ENCODE data around the gene KRT81. TPM values are rescaled to one million over a fixed set of nuclear protein-coding genes. Genes with fewer than 3 reads are reported as not detected.
"Not testable (repeated sequence)": the region's sequence is repeated elsewhere in the genome, so short reads cannot be mapped to it uniquely, and the experiment has no call there.

The KRT81 gene
- total and polyA plus RNA-seq, 2 donors (not counting 1 experiment from before 2014, with no cell fraction given), result not detected

GRCh38 chr12:52259657-52260243, 31.6 kb downstream of the KRT81 start:
- POLR2A ChIA-PET, result no interaction called here
- ATAC-seq (ENCODE audit: low read depth) (no peak), DNase-seq (no peak)
- Histone ChIP-seq H3K27me3 (replicated peaks in 1 of 4; ENCODE audit: control extremely low read depth in 1 of 4, control insufficient read depth in 3 of 4, insufficient read depth in 4 of 4, low read length in 3 of 4) (peaks cover 0 to 52% (median 7%) of the 10 kb centered on the region in 4 experiments), H3K27ac (ENCODE audit: low read length in 2 of 2) (no peak overlapping the region), H3K4me1 (ENCODE audit: control insufficient read depth in 2 of 2, insufficient read depth in 2 of 2, low read length in 2 of 2) (no peaks in the 10 kb centered on the region), H2AFZ (ENCODE audit: insufficient read depth, low read depth, low read length, poor library complexity, severe bottlenecking) (no peak overlapping the region), H3K4me2 (replicated peaks; ENCODE audit: low read depth, low read length, poor library complexity, severe bottlenecking) (no peak overlapping the region), H4K20me1 (ENCODE audit: control insufficient read depth, insufficient read depth, low read length, poor library complexity, severe bottlenecking) (no peaks in the 10 kb centered on the region), H3K9me3 (ENCODE audit: control extremely low read depth in 1 of 3, control insufficient read depth in 2 of 3, insufficient read depth in 1 of 3, low read length in 2 of 3) (peaks cover 0 to 11% (median 0%) of the 10 kb centered on the region in 3 donors), H3K9ac (ENCODE audit: low read length) (no peak overlapping the region), H3K36me3 (replicated peaks in 1 of 2; ENCODE audit: control extremely low read depth in 1 of 2, control insufficient read depth in 1 of 2, extremely low read depth in 1 of 2, insufficient read depth in 2 of 2, low read length in 1 of 2) (no peaks in the 10 kb centered on the region), H3K79me2 (ENCODE audit: control insufficient read depth, insufficient read depth, low read length) (no peaks in the 10 kb centered on the region), H3K4me3 (ENCODE audit: control extremely low read depth in 1 of 5, extremely low read depth in 1 of 5, insufficient read depth in 1 of 5, low read depth in 2 of 5, low read length in 4 of 5) (no peak overlapping the region)
- CTCF ChIA-PET, result no interaction called here
- TF ChIP-seq CTCF (IDR thresholded peaks at IDR 0.05), result no peak
- TF ChIP-seq EZH2 (IDR thresholded peaks at IDR 0.05; ENCODE audit: borderline replicate concordance, insufficient read depth, low read depth, low read length, poor library complexity, severe bottlenecking), result no peak
- no peak overlapping the region for H3K27ac Mint-ChIP-seq
- H3K4me3 Mint-ChIP-seq, result no peak overlapping the region
- intact Hi-C loops (cut with micrococcal nuclease), result no loop called here
- WGBS (ENCODE audit: insufficient coverage), result 24% methylated on average over 4 of the region's 6 CpGs
- no peaks in the 10 kb centered on the region for H3K9me3 Mint-ChIP-seq (ENCODE audit: insufficient read depth)
- no peaks in the 10 kb centered on the region for H3K4me1 Mint-ChIP-seq
- peaks cover 63% of the 10 kb centered on the region for H3K27me3 Mint-ChIP-seq

- Histone ChIP-seq H3K9ac (ENCODE audit: low read length) (no peak overlapping the region), H3K36me3 (replicated peaks in 1 of 2; ENCODE audit: control extremely low read depth in 1 of 2, control insufficient read depth in 1 of 2, extremely low read depth in 1 of 2, insufficient read depth in 2 of 2, low read length in 1 of 2) (no peaks in the 10 kb centered on the region), H2AFZ (ENCODE audit: insufficient read depth, low read depth, low read length, poor library complexity, severe bottlenecking) (no peak overlapping the region), H3K27ac (ENCODE audit: low read length in 2 of 2) (no peak overlapping the region), H3K4me3 (ENCODE audit: control extremely low read depth in 1 of 5, extremely low read depth in 1 of 5, insufficient read depth in 1 of 5, low read depth in 2 of 5, low read length in 4 of 5) (no peak overlapping the region), H4K20me1 (ENCODE audit: control insufficient read depth, insufficient read depth, low read length, poor library complexity, severe bottlenecking) (no peaks in the 10 kb centered on the region), H3K79me2 (ENCODE audit: control insufficient read depth, insufficient read depth, low read length) (no peaks in the 10 kb centered on the region), H3K4me2 (replicated peaks; ENCODE audit: low read depth, low read length, poor library complexity, severe bottlenecking) (no peak overlapping the region), H3K27me3 (replicated peaks in 1 of 4; ENCODE audit: control extremely low read depth in 1 of 4, control insufficient read depth in 3 of 4, insufficient read depth in 4 of 4, low read length in 3 of 4) (peaks cover 0 to 50% (median 7%) of the 10 kb centered on the region in 4 experiments), H3K9me3 (ENCODE audit: control extremely low read depth in 1 of 3, control insufficient read depth in 2 of 3, insufficient read depth in 1 of 3, low read length in 2 of 3) (peaks cover 0 to 6% (median 0%) of the 10 kb centered on the region in 3 donors), H3K4me1 (ENCODE audit: control insufficient read depth in 2 of 2, insufficient read depth in 2 of 2, low read length in 2 of 2) (no peaks in the 10 kb centered on the region)
- no peaks in the 10 kb centered on the region for H3K4me1 Mint-ChIP-seq
- DNase-seq (no peak), ATAC-seq (ENCODE audit: low read depth) (no peak)
- no peak overlapping the region for H3K4me3 Mint-ChIP-seq
- H3K27ac Mint-ChIP-seq, result no peak overlapping the region
- intact Hi-C loops (cut with micrococcal nuclease), result no loop called here
- TF ChIP-seq CTCF (IDR thresholded peaks at IDR 0.05) (no peak), EZH2 (IDR thresholded peaks at IDR 0.05; ENCODE audit: borderline replicate concordance, insufficient read depth, low read depth, low read length, poor library complexity, severe bottlenecking) (no peak)
- ChIA-PET CTCF (no interaction called here), POLR2A (no interaction called here)
- no peaks in the 10 kb centered on the region for H3K9me3 Mint-ChIP-seq (ENCODE audit: insufficient read depth)
- WGBS (ENCODE audit: insufficient coverage), result 9% methylated on average over 72 of the region's 72 CpGs
- peaks cover 59% of the 10 kb centered on the region for H3K27me3 Mint-ChIP-seq
Observed at GRCh38 chr12:52258335-52258901, 32.9 kb downstream of the KRT81 start.

GRCh38 chr12:52257922-52258321, 33.4 kb downstream of the KRT81 start:
- H3K4me3 Mint-ChIP-seq; H3K9me3 Mint-ChIP-seq (ENCODE audit: insufficient read depth); H3K4me1 Mint-ChIP-seq; intact Hi-C loops (cut with micrococcal nuclease); H3K27ac Mint-ChIP-seq; H3K4me3 ChIP-seq (ENCODE audit: control extremely low read depth in 1 of 5, extremely low read depth in 1 of 5, insufficient read depth in 1 of 5, low read depth in 2 of 5, low read length in 4 of 5); H3K79me2 ChIP-seq (ENCODE audit: control insufficient read depth, insufficient read depth, low read length); H3K4me1 ChIP-seq (ENCODE audit: control insufficient read depth in 2 of 2, insufficient read depth in 2 of 2, low read length in 2 of 2); POLR2A ChIA-PET; H3K9me3 ChIP-seq (ENCODE audit: control extremely low read depth in 1 of 3, control insufficient read depth in 2 of 3, insufficient read depth in 1 of 3, low read length in 2 of 3); H3K36me3 ChIP-seq (replicated peaks in 1 of 2; ENCODE audit: control extremely low read depth in 1 of 2, control insufficient read depth in 1 of 2, extremely low read depth in 1 of 2, insufficient read depth in 2 of 2, low read length in 1 of 2); H3K27ac ChIP-seq (ENCODE audit: low read length in 2 of 2); H4K20me1 ChIP-seq (ENCODE audit: control insufficient read depth, insufficient read depth, low read length, poor library complexity, severe bottlenecking); CTCF ChIA-PET; DNase-seq; H3K4me2 ChIP-seq (replicated peaks; ENCODE audit: low read depth, low read length, poor library complexity, severe bottlenecking); ATAC-seq (ENCODE audit: low read depth); H3K9ac ChIP-seq (ENCODE audit: low read length); H2AFZ ChIP-seq (ENCODE audit: insufficient read depth, low read depth, low read length, poor library complexity, severe bottlenecking): not testable (repeated sequence)
- WGBS (ENCODE audit: insufficient coverage), result 42% methylated on average over 10 of the region's 13 CpGs
- peaks cover 59% of the 10 kb centered on the region for H3K27me3 Mint-ChIP-seq
- peaks cover 0 to 50% (median 7%) of the 10 kb centered on the region in 4 experiments for H3K27me3 ChIP-seq (replicated peaks in 1 of 4; ENCODE audit: control extremely low read depth in 1 of 4, control insufficient read depth in 3 of 4, insufficient read depth in 4 of 4, low read length in 3 of 4)
